DMS114 treated with DMSO at 0.1 percent for 48 hours (cell line): ENCODE measurements around the gene PDE11A.
A peak's percentile ranks its signal among the peaks of the same experiment; 100 is the strongest.

Source experiments
- DNase-seq: peaks from one replicate; lab custom pipeline; 2025; ENCODE audit not compliant: unreplicated experiment; lab: John Stamatoyannopoulos, UW

Gene PDE11A

DNA sequence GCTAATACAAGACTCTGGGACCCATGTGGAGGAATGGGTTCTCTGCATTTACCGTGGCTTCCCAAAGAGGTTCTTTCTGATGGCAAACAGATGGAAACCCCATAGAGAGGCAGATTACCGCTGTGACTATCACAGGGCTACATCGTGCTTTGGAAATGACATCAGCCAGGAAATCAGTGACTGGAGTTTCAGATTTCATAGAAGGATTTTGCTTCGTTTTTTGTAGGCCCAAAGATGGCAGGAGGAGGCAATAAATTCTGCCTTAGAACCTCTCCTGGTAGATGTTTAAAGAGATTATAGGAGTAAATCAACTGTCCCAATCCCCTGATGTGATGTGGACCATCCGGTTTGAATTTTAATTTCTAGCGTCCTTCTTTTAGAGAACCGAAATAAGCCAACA lies 465.9 kb downstream of the PDE11A start:
- DNase-seq, result no peak

GRCh38 chr2:177604271-177605065 lies 468.1 kb downstream of the PDE11A start:
- peak; percentile 12 for DNase-seq

GRCh38 chr2:177603768-177604167 lies 468.8 kb downstream of the PDE11A start:
- no peak for DNase-seq

GRCh38 chr2:177603181-177603580 lies 469.4 kb downstream of the PDE11A start:
- DNase-seq, result no peak

GRCh38 chr2:177602611-177603164 lies 469.9 kb downstream of the PDE11A start:
- DNase-seq, result no peak

DNA sequence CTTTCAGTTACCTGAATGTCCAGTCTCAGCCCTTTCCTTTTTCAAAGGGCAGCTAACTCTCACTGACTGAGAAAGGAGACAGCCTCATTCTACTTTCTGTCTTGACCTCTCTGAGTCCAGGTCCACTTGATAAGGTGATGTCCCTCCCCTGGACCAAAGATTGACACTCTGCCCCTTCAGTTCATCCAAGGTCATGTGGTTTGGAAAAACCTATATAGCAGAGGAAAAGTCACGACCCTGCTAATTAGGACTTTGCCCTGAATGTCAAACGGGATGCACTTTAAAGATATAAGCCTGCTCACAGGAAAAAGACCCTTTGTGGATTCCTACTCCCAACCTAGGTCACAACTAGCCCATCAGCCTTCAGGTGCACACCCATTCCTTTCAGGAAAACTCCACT lies 471.7 kb downstream of the PDE11A start:
- no peak for DNase-seq

DNA sequence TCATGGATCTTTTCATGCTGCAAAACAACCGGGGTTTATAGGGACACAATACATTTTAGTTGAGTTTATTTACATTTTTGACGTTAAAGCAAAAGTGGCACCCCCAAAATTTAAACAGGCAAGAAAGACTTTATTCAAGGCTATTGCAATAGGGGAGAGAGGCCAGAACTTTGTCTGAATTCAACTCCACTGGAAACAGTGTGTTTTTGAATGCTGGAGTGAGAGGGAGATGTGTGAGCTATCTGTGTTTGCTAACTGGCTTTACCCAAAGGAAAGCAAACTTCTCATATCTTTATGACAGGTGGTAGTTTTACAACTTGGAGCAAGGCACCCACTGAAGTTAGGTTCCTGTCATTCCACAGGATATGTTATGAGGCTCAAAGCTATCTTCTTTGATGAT lies 472.6 kb downstream of the PDE11A start:
- no peak for DNase-seq

DNA sequence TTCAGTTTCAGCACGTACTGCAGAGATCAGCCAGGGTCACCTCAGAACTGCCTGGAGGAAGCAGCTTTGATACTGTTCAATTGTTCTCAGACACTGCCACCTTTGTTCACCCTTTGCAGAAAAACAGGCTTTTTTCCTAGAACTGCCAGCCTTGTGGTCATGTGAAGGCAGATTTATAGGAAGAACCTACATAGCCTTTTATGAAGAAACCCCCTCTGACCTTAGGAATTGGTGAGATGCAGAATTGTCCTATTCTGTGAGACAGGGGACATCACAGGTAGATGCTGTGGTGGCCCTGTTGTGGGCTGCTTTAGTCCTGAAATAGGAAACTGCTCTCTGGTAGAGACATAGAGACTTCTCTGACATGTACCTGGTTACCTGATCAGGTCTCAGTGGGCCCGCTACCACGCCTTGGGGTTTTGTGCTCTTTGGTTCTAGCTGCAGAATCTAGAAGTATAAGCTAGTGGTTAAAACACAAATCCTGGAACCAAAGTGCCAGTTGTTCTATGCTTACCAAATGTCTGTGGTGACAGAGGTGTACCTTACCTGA lies 473.4 kb downstream of the PDE11A start:
- no peak for DNase-seq

DNA sequence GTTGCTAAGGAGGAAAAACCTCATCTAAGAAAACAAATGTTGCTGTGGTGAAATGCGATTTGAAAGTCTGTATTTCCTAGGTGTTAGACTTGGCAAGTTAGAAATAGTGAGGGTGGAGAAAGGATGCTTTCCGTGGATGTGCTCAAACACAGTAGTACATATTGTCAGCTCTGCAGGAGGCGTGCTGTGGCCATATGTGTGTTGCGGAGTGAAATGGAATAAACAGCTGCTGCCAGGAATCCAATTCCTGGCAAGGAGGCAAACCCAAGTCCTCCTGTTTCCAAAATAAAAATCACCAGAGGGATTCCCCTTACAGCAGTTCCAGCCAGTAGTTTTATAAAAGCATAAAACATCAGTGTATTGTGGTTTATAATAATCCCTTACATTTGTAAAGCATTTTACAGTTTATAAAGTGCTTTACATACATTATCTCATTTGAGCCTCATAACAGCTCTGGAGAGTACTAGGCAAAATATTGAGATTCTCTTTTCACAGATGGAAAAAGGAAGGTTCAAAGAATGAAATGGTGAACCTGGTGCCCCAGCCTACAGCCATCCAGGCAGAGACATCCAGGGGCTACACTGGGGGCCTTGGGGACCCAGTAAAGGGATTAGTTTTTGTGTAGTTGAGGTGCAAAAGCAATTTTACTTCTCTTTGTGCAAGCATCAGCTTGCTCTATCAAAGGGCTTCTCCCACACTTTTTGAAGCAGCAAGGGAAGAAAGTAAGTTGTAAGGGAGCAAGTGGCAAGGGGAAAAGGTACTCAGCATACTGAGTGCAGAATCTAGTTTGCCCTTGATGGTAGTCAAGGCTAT lies 474.0 kb downstream of the PDE11A start:
- no peak for DNase-seq

- DNase-seq, result no peak
Measured at GRCh38 chr2:177597759-177598158, 474.8 kb downstream of the PDE11A start.

DNA sequence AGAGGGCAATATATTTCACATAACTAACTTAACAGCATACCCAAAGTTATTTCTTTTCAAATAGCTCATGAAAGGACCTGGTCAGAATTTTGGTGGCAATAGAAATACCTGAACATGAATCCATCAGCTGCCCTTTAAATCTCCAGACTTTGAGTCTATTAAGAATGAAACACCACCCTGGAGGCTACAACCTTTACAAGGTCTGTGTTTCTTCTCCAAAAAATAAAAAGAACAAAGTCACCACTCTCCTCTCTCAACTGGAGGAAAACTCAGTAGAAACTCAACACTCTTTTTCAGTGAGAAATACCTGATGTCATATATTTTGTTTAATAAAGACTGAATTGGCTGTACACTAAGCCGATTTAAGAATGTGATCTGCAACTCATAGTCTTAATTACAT lies 475.7 kb downstream of the PDE11A start:
- DNase-seq, result no peak

DNA sequence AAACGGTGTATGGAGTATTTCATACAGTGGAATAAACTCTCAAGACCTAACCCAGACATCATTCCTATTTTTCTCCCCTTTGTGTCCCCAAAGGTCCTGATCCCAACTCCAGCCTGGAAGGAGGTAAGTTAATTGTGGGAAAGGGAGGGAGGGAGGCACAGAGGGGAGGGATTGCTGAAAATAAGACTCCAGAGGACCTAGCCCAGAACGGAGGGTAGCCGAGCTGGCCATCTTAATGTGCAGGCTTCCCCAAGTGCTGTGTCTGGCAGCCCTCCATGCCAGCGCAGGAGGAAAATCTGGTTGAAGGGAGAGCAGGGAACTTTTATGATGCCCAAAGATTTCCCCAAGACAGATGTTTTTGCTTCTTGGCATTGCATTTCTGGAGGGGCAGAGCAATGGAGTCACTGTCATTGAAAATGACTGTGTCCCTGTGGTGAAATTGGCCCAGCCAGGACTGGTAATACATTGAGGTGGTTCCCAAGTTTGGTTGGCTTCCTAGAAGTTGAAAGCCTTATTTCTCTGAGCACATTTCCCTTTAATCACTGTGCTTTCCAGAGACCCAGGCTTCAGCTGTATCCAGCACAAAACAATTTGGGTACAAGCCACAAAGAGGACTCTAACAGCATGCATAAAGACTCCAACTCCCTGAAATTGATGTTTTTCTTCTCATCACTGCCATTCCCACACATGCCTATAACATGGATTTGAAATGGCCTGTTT lies 477.3 kb downstream of the PDE11A start:
- no peak for DNase-seq

DNA sequence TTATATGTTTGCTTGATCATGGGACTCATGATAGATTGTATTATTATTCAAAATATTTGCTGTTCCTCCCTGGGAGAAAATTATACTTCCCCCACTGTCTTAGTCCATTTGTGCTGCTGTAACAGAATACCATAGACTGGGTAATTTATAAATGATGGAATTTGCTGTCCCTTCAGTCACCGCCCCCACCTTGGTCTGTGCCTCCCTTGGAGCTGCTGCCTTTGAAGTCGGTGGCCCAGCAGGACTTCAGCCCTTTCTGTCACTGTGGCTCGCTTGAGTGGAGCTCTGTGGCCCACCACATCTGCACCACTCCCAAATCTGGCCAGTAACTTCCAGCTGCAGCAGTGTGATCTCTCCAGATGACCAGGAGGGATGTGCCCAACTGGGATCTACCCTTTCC lies 479.2 kb downstream of the PDE11A start:
- DNase-seq, result no peak

- DNase-seq, result no peak
Measured at GRCh38 chr2:177592945-177593344, 479.6 kb downstream of the PDE11A start.

- no peak for DNase-seq
Measured at GRCh38 chr2:177592397-177592796, 480.2 kb downstream of the PDE11A start.

- DNase-seq, result no peak
Measured at GRCh38 chr2:177589186-177589585, 483.4 kb downstream of the PDE11A start.

- DNase-seq, result no peak
Measured at GRCh38 chr2:177588671-177589070, 483.9 kb downstream of the PDE11A start.

DNA sequence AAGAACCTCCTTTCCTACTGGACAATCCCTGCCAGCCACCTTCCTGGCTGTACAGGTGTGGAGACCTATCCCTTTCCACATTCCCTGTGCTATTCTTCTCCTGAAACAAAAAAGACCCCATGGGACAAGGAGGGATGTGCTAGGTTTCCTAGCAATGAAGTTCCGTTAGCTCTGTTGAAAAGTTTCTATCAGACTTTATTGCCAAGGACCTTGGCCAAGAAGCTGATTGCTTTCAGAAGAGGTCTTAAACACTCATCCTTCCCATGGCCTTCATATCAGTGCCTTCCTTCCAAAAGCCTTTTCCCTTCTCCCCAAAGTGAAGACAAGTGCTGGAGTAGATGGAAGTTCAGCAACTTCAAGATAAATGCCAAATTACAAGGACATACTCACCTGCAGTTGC lies 485.2 kb downstream of the PDE11A start:
- DNase-seq, result no peak

DNA sequence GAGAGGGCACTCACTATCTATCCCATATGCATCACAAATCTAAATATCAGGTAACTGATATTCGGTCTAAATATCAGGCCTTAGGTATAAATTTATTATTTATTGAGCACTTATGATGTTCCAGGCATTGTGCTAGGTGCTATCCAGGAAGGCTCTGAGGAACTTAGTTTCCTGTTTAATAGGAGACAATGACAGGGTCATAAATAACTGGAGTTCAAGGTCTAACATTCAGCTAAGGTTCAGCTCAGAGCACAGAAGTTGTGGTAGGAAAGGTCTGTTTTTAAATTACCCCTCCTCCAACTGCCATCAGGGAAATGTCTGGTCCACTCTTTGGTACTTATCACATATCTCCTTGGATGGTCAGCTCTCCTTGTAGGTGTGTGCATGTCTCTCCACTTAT lies 486.4 kb downstream of the PDE11A start:
- DNase-seq, result no peak

DNA sequence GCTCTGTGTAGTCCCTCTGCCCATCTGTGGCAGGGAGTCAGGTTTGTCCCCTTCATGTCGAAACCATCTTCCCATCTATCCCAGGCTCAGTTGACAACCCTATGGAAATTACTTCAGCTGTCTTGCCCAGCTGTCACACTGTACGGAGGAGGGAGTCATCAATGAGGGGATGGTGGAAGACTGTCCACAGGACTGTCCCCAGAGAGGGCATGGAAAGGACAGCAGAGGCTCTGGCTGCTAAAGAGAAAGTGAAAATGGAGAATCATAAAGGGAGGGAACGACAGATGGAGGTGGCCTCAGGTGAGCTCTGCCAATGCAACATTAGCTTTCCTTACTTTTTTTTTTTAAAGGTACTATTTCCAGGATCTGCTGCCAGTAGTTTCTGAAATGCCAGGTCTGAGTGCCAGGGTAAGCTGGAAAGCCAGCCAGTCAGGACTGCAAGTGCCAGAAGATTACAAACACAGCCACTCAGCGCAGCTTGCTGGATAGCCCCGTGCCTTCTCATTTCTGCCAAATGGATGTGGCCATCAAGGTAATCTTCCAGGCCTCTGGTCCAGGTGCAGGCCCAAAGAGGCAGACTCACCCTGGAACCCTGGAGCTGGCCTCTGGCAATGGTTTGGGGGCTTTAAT lies 487.2 kb downstream of the PDE11A start:
- no peak for DNase-seq
